M059J (cell line): ENCODE data around the gene COQ10B. TPM values are rescaled to one million over a fixed set of nuclear protein-coding genes. Genes with fewer than 3 reads are reported as not detected.
A peak's percentile ranks its signal among the peaks of the same experiment; 100 is the strongest.

Experiments
- DNase-seq: peaks from one replicate; pipeline ENCODE4 v3.0.0-alpha.2; 2012; ENCODE audit warnings: low read depth
- total RNA-seq: library from RNA; depleted of rRNA; stranded (reverse); fragments of >200 nt; shearing (Covaris generic); gene quantifications from 2 replicates; pipeline ENCODE4 v1.2.3, GENCODE V29; 2014; rRNA removed

COQ10B gene
- total RNA-seq, 1 experiment from 2014 or later: 55.0 TPM

GRCh38 chr2:197500503-197501131 lies 47.3 kb downstream of the COQ10B start:
- DNase-seq: no peak

- DNase-seq: no peak
Observed at GRCh38 chr2:197502201-197502600, 48.8 kb downstream of the COQ10B start.

- DNase-seq: no peak
Observed at GRCh38 chr2:197502685-197503084, 49.3 kb downstream of the COQ10B start.

- no peak for DNase-seq
Observed at GRCh38 chr2:197504000-197504399, 50.6 kb downstream of the COQ10B start.

- DNase-seq: no peak
Observed at GRCh38 chr2:197504512-197504911, 51.2 kb downstream of the COQ10B start.

GRCh38 chr2:197506658-197507057 lies 53.3 kb downstream of the COQ10B start:
- DNase-seq: no peak

- no peak for DNase-seq
Observed at GRCh38 chr2:197513915-197514314, 60.6 kb downstream of the COQ10B start.

GRCh38 chr2:197514754-197515153 lies 61.4 kb downstream of the COQ10B start:
- DNase-seq: peak; percentile 22

- peak; percentile 9 for DNase-seq
Observed at GRCh38 chr2:197515315-197515738, 62.0 kb downstream of the COQ10B start.

- peak; percentile 88 for DNase-seq
Observed at GRCh38 chr2:197515739-197516392, 62.5 kb downstream of the COQ10B start, which contains the start of gene MOB4. MOB4 (plus strand) TSS chr2:197516066; CDS start chr2:197516087, 21 bp downstream.

GRCh38 chr2:197516393-197516761 lies 63.0 kb downstream of the COQ10B start:
- DNase-seq: peak; percentile 45

- no peak for DNase-seq
Observed at GRCh38 chr2:197517150-197517549, 63.8 kb downstream of the COQ10B start.

Other genes with a start within 250 kb of the COQ10B start
- gene ANKRD44, start 142.8 kb upstream of the COQ10B start, total RNA-seq: 6.0 and 10.3 TPM in 2 replicates
- 183 and 287 TPM in 2 replicates for gene SF3B1, start 18.5 kb upstream of the COQ10B start, total RNA-seq
- gene HSPD1, start 46.3 kb downstream of the COQ10B start, total RNA-seq: 144 and 237 TPM in 2 replicates
- 258 and 448 TPM in 2 replicates for gene HSPE1, start 46.8 kb downstream of the COQ10B start, total RNA-seq
- gene MOB4, start 62.5 kb downstream of the COQ10B start, total RNA-seq: 31.2 and 51.0 TPM in 2 replicates
- gene RFTN2, start 222.0 kb downstream of the COQ10B start, total RNA-seq: 0.10 TPM in 1 of 2 replicates, not detected in the other